ENCODE data around the gene ATG13. TPM values are rescaled to one million over a fixed set of nuclear protein-coding genes. Genes with fewer than 3 reads are reported as not detected.

Gene ATG13
- total RNA-seq, 2 donors from 2014 or later, result 54.5 to 80.2 TPM

GRCh38 chr11:46588131-46588530, 29.2 kb upstream of the ATG13 start:
- no peak for TF ChIP-seq CTCF (IDR thresholded peaks at IDR 0.05)
- H3K27ac ChIP-seq, result no peak overlapping the region
- H3K4me1 ChIP-seq, result peaks cover 0 to 34% of the 10 kb centered on the region in 2 donors
- H3K27me3 ChIP-seq, result no peaks in the 10 kb centered on the region
- H3K36me3 ChIP-seq, result no peaks in the 10 kb centered on the region
- DNase-seq (ENCODE audit: low spot score), result no peak
- H3K9me3 ChIP-seq, result no peaks in the 10 kb centered on the region
- H3K4me3 ChIP-seq, result no peak overlapping the region

GRCh38 chr11:46588915-46589314, 28.4 kb upstream of the ATG13 start:
- Histone ChIP-seq H3K9me3 (no peaks in the 10 kb centered on the region), H3K36me3 (no peaks in the 10 kb centered on the region), H3K4me1 (peaks cover 0 to 35% of the 10 kb centered on the region in 2 donors), H3K4me3 (no peak overlapping the region), H3K27ac (no peak overlapping the region), H3K27me3 (no peaks in the 10 kb centered on the region)
- TF ChIP-seq CTCF (IDR thresholded peaks at IDR 0.05), result no peak
- DNase-seq (ENCODE audit: low spot score), result no peak

GRCh38 chr11:46590740-46591605, 26.4 kb upstream of the ATG13 start:
- Histone ChIP-seq H3K4me3 (no peak overlapping the region), H3K9me3 (no peaks in the 10 kb centered on the region), H3K27me3 (no peaks in the 10 kb centered on the region), H3K27ac (peak overlapping the region in 1 of 2 donors; percentile 8), H3K4me1 (peaks cover 0 to 41% of the 10 kb centered on the region in 2 donors), H3K36me3 (no peaks in the 10 kb centered on the region)
- DNase-seq (ENCODE audit: low spot score), result no peak
- TF ChIP-seq CTCF (IDR thresholded peaks at IDR 0.05), result no peak

GRCh38 chr11:46593550-46594373, 23.6 kb upstream of the ATG13 start, which contains the start of gene AMBRA1:
AMBRA1 (minus strand) TSS chr11:46594023; CDS start chr11:46548380, 45,643 bp downstream.
- Histone ChIP-seq H3K4me3 (peak within 1 kb of the TSS; percentile 78 to 81), H3K27me3 (no peaks in the 10 kb centered on the region), H3K27ac (peak within 1 kb of the TSS; percentile 85 to 87), H3K4me1 (peaks cover 0 to 41% of the 10 kb centered on the region in 2 donors), H3K9me3 (no peaks in the 10 kb centered on the region), H3K36me3 (no peaks in the 10 kb centered on the region)
- peak; percentile 91 for DNase-seq (ENCODE audit: low spot score)
- TF ChIP-seq CTCF (IDR thresholded peaks at IDR 0.05), result peak in 1 of 2 donors; percentile 20

GRCh38 chr11:46594374-46594700, 23.0 kb upstream of the ATG13 start:
- no peaks in the 10 kb centered on the region for H3K27me3 ChIP-seq
- no peaks in the 10 kb centered on the region for H3K36me3 ChIP-seq
- peak overlapping the region; percentile 78 to 81 for H3K4me3 ChIP-seq
- peaks cover 0 to 41% of the 10 kb centered on the region in 2 donors for H3K4me1 ChIP-seq
- no peak for TF ChIP-seq CTCF (IDR thresholded peaks at IDR 0.05)
- peak overlapping the region; percentile 85 to 87 for H3K27ac ChIP-seq
- H3K9me3 ChIP-seq, result no peaks in the 10 kb centered on the region
- no peak for DNase-seq (ENCODE audit: low spot score)
